HG03039 (cell line): Measurements from ENCODE around the gene GRWD1.
A peak's percentile ranks its signal among the peaks of the same experiment; 100 is the strongest.

ENCODE experiments used
- ATAC-seq: cut with Tn5 transposase; IDR thresholded peaks from one replicate; pipeline ENCODE4 v1.9.1; 2021; ENCODE audit warnings: mild to moderate bottlenecking, moderate library complexity; ENCODE audit not compliant: unreplicated experiment

The GRWD1 gene

DNA sequence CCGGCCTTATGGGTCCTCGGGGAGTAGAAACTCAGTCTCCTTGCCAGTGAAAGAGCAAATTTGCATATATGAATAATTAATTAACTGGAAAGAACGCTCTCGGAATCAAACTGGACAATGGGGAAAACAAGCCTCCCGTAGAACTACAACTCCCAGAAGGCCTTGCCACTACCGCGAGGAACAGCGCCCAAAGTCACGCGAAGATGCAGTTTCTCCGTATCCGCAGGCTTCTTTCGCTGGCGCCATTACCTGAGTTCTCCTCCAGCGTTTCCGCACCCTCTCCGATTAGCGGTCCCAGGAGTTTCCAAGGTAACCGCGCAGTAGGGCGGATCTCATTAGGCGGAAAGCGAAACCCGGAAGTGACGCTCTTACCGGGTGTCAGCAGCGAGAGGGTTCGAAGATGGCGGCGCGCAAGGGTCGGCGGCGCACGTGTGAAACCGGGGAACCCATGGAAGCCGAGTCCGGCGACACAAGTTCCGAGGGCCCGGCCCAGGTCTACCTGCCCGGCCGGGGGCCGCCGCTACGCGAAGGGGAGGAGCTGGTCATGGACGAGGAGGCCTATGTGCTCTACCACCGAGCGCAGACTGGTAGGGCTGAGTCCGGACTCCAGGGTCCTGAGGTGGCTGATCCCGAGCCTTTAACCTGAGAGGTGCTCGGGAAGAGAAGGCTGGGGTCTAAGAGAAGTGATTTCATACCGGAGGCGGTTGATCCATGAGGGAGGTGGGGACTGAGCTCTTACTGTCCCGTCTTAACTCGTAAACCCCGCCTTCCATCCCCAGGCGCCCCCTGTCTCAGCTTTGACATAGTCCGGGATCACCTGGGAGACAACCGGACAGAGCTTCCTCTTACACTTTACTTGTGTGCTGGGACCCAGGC, at the start of gene GRWD1:
GRWD1 (plus strand) TSS at position 378 of the 876 bp plus-strand sequence; CDS start at position 401, 23 bp downstream.
- ATAC-seq = peak; percentile 59

- ATAC-seq = no peak
These were observed 49.6 kb upstream of the GRWD1 start for GRCh38 chr19:48396016-48396823.

- no peak for ATAC-seq
These were observed 49.0 kb upstream of the GRWD1 start for GRCh38 chr19:48396824-48397176.

DNA sequence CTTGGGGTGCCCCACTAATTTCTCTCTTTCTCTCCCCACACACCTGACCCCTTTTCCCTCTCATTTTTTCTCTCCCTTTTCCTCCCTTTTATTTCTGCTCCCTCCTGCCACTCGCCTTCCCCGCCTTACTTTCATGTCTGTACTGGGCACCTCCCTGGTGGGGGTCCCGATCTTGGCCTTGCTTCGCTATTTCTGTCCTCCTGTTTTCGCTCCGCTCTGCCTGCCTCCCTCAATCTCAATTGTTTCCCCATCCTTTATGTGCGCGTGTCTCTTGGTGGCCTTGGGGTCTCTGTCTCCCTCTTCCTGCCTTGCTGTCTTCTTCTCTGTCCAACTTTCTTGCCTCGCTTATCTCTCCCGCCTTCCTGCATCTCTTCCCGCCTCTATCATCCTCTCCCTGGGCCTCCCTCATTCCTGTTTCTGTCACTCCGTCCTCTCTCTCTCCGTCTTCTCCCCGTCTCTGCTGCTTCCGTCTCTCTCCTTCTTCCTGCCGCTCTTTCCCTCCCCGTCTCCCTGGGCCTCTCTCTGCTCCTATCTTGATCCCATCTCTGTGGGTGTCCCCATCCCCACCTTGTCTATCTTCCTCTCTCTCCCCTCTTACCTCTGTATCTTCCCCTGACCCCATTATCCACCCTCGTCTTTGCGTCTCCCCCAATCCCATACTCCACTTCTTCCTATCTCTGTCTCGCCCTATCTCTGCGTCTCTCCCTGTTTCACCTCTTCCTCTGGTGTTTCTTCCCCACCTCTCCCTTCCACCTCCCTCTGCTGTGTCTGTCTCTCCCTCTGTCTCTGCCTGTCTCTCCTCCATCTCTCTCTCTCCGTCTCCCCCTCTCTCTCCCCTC, 48.3 kb upstream of the GRWD1 start:
- no peak for ATAC-seq

GRCh38 chr19:48398102-48398374, 47.7 kb upstream of the GRWD1 start:
- ATAC-seq = no peak

- ATAC-seq = peak; percentile 57
These were observed 47.2 kb upstream of the GRWD1 start for GRCh38 chr19:48398375-48399235.

- no peak for ATAC-seq
These were observed 45.6 kb upstream of the GRWD1 start for GRCh38 chr19:48400018-48400742.

GRCh38 chr19:48401287-48401686, 44.5 kb upstream of the GRWD1 start:
- ATAC-seq = no peak

DNA sequence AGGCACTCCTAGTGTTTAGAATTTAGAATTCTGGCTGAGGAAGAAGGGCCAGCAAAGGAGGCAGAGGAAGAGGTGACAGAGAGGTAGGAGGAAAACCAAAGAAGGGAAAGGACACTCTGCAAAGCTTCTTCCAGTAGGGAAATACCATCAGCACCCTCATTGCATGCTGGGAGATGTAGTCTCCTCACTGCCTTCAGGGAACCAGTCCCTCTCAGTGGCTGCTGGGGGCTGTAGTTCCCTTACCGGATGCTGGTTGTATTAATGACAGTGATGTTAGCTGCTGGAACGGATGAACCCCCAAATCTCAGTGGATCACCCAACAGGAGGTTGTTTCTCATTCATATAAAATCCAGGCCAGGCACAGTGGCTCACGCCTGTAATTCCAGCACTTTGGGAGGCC, 42.2 kb upstream of the GRWD1 start:
- no peak for ATAC-seq

GRCh38 chr19:48405010-48405659, 40.6 kb upstream of the GRWD1 start:
- no peak for ATAC-seq

GRCh38 chr19:48405850-48406249, 39.9 kb upstream of the GRWD1 start:
- no peak for ATAC-seq

DNA sequence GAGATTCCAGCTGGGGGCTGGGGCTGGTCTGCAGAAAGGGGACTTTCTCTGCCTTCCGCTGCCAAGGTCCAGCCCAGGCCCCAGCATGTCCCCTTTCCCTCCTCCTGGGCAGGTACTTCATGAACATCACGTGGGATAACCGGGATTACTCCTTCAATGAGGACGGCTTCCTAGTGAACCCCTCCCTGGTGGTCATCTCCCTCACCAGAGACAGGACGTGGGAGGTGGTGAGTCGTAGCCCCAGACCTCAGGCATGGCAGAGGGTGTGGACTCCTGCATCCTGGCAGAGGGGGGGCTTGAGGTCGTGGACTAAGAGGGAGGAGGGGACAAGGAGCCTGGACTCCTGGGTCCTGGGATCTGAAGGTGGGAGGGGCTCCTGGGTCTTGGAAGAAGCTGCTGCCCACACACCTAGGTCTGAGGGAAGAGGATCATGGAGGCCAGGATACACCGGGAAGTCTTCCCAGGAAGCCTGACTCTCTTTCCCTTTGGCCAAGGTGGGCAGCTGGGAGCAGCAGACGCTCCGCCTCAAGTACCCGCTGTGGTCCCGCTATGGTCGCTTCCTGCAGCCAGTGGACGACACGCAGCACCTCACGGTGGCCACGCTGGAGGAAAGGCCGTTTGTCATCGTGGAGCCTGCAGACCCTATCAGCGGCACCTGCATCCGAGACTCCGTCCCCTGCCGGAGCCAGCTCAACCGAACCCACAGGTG, 31.8 kb upstream of the GRWD1 start:
- ATAC-seq = no peak

DNA sequence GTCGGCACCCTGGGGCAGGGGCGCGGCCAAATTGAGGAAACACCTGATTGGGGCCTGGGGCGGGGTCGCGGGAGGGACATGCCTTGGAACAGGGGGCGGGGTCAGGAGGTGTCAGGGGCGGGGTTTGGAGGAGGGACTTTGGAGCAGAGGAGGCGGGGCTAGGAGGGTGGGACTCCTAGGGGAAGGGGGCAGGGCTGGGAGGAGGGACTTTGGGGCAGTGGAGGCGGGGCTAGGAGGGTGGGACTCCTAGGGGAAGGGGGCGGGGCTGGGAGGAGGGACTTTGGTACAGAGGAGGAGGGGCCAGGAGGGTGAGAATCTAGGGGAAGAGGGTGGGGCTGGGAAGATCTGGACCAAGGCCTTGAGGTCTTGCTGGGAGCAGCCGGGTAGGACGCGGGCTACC, 30.4 kb upstream of the GRWD1 start:
- ATAC-seq = no peak

- ATAC-seq = no peak
These were observed 30.0 kb upstream of the GRWD1 start for GRCh38 chr19:48415806-48416221.

- no peak for ATAC-seq
These were observed 28.4 kb upstream of the GRWD1 start for GRCh38 chr19:48417421-48417820.

DNA sequence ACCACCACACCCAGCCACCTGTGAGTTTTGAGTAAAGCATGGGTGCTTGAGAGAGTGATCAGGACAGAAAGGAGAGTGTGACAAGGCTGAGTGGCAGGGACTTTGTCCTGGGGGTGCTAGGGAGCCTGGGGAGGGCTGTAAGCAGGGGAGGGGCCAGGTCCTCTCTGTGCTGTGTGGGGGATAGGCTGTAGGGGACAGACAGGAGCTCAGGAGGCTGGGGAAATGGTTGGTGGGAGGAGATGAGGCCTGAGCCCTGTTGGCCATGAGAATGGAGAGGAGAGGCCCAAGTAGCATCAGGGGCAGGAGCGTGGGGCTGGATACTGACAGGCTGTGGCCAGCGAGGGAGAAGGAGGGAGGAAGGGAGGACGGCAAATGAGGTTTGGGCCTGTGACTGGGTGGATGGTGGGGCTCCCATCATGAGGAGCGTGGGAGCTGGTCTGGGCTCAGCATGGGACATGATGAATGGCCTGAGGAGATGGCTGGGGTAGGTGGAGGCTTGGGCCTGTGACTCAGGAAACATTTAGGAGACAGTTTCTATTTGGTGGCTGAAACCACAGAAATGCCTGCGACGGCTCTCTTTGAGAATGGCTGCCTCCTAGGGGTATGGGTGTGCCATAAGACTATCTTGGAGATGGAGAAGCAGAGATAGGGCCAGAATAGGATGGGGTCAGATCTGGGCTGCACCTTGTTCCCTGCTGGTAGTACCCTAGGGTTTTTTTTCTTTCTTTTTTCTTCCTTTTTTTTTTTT, 27.3 kb upstream of the GRWD1 start:
- no peak for ATAC-seq

GRCh38 chr19:48419158-48419920, 26.4 kb upstream of the GRWD1 start:
- no peak for ATAC-seq
